A549 (cell line): ENCODE measurements around the gene XRCC4. TPM values are rescaled to one million over a fixed set of nuclear protein-coding genes. Genes with fewer than 3 reads are reported as not detected.
A peak's percentile ranks its signal among the peaks of the same experiment; 100 is the strongest.

ENCODE experiments used
- ATAC-seq, 2 experiments: fragments of 200-7000 bp in 1 of 2; fragments of >200 bp in 1 of 2; cut with Nextera tagmentation in 1 of 2; cut with Tn5 transposase in 1 of 2; 3 replicates each; pipeline versions ENCODE4 v1.8.0 to v1.9.1; 2018 to 2020; ENCODE audit warnings: mild to moderate bottlenecking in 1 of 2, moderate library complexity in 1 of 2
- CTCF ChIA-PET: fragments of 300-600 bp; sonication (Branson Sonifier 250); formaldehyde crosslinking; extraction: SDS; loops from one replicate; lab custom pipeline; 2021; ENCODE audit warnings: antibody characterized with exemption, inconsistent platforms; lab: Yijun Ruan, JAX
- POLR2A ChIA-PET: fragments of 350-600 bp; formaldehyde crosslinking; extraction: SDS; loops from one replicate; lab custom pipeline; 2021; ENCODE audit warnings: antibody characterized with exemption, inconsistent platforms; lab: Yijun Ruan, JAX
- DNase-seq, 2 experiments: peaks; one replicate each; pipeline versions ENCODE4 v3.0.0 to v3.0.0-alpha.2; 2011 to 2016; ENCODE audit warnings: low read depth in 1 of 2, low spot score in 1 of 2
- FAIRE-seq: peaks from 2 replicates; lab custom pipeline; 2011; peaks lifted over from hg19 to GRCh38; lab: Jason Lieb, UNC
- H3K27ac ChIP-seq, 2 experiments: fragments of >200 bp; sonication (Bioruptor Twin); formaldehyde crosslinking; 3 replicates each; pipeline ENCODE4 v1.5.1; 2016 to 2017
- H3K4me1 ChIP-seq: fragments of >200 bp; sonication (Bioruptor Twin); formaldehyde crosslinking; 3 replicates; pipeline ENCODE4 v1.6.1; 2016
- H3K4me2 ChIP-seq: fragments of >200 bp; sonication (Bioruptor Twin); formaldehyde crosslinking; 3 replicates; pipeline ENCODE4 v1.6.1; 2016
- H3K4me3 ChIP-seq: fragments of >200 bp; sonication (Bioruptor Twin); formaldehyde crosslinking; 3 replicates; pipeline ENCODE4 v1.5.1; 2016
- H3K9me3 ChIP-seq: fragments of >200 bp; sonication (Bioruptor Twin); formaldehyde crosslinking; 3 replicates; pipeline ENCODE4 v1.6.1; 2016
- BHLHE40 ChIP-seq: IDR thresholded peaks from 2 replicates; pipeline ENCODE4 v1.6.1; 2012; ENCODE audit warnings: low read depth, low read length, inconsistent platforms
- EHMT2 ChIP-seq: fragments of 200-600 bp; sonication (generic); IDR thresholded peaks from 2 replicates; pipeline ENCODE4 v1.6.1; 2016; ENCODE audit warnings: antibody characterized with exemption, low read depth, mild to moderate bottlenecking, moderate library complexity
- FOSB ChIP-seq: fragments of 250-450 bp; sonication (Bioruptor Pico); IDR thresholded peaks from 2 replicates; pipeline ENCODE4 v1.5.0; 2020; ENCODE audit warnings: mild to moderate bottlenecking, moderate library complexity
- GATA3 ChIP-seq: IDR thresholded peaks from 2 replicates; pipeline ENCODE4 v1.6.1; 2012; ENCODE audit warnings: borderline replicate concordance
- HEYL ChIP-seq: fragments of 250-450 bp; sonication (Bioruptor Pico); IDR thresholded peaks from 2 replicates; pipeline ENCODE4 v1.8.0; 2021; ENCODE audit warnings: mild to moderate bottlenecking, moderate library complexity
- HOXB5 ChIP-seq: fragments of 250-450 bp; sonication (Bioruptor Pico); IDR thresholded peaks from 2 replicates; pipeline ENCODE4 v1.5.0; 2020; ENCODE audit warnings: mild to moderate bottlenecking, moderate library complexity
- MAFK ChIP-seq: fragments of 450-650 bp; IDR thresholded peaks from 2 replicates; pipeline ENCODE4 v1.6.1; 2014; ENCODE audit not compliant: partially characterized antibody
- MAZ ChIP-seq: fragments of 150-350 bp; IDR thresholded peaks from 2 replicates; pipeline ENCODE4 v1.6.1; 2014; ENCODE audit warnings: antibody characterized with exemption, low read depth, low read length, borderline replicate concordance
- ZC3H11A ChIP-seq: fragments of 450-650 bp; IDR thresholded peaks from 2 replicates; pipeline ENCODE4 v1.6.1; 2014; ENCODE audit warnings: antibody characterized with exemption, mild to moderate bottlenecking
- ZFP36 ChIP-seq: fragments of 450-650 bp; IDR thresholded peaks from 2 replicates; pipeline ENCODE4 v1.6.1; 2014; ENCODE audit warnings: borderline replicate concordance; ENCODE audit not compliant: partially characterized antibody
- WGBS: methylation state at CpG from one replicate; pipeline ENCODE4 v1.1.6; 2017; ENCODE audit errors: missing lambda C conversion rate; 5-methylcytosine and 5-hydroxymethylcytosine counted together
- polyA plus RNA-seq, 4 experiments: library from polyadenylated mRNA; depleted of rRNA in 3 of 4; stranded (reverse); fragments of >200 nt; fragmentation: RNase III in 1 of 4; extraction: RNeasy Plus Mini Kit Qiagen cat#74134 plus additional on column Dnase treatment in 1 of 4; gene quantifications; 2 replicates in 3 of 4; 3 replicates in 1 of 4; pipeline ENCODE4 v1.2.3, GENCODE V29; 2011 to 2017
- TF ChIP-seq, protein P1 (sequence below): IDR thresholded peaks from 2 replicates; pipeline ENCODE4 v1.6.1; 2012; ENCODE audit warnings: low read depth, borderline replicate concordance
- TF ChIP-seq, protein P2 (sequence below): fragments of >200 bp; sonication (Bioruptor Twin); formaldehyde crosslinking; IDR thresholded peaks from 3 replicates; pipeline ENCODE4 v1.5.1; 2016
- TF ChIP-seq, protein P3 (sequence below): fragments of 450-650 bp; IDR thresholded peaks from 2 replicates; pipeline ENCODE4 v1.6.1; 2014; ENCODE audit warnings: antibody characterized with exemption
- TF ChIP-seq, protein P4 (sequence below): fragments of >200 bp; sonication (Bioruptor Twin); formaldehyde crosslinking; IDR thresholded peaks from 3 replicates; pipeline ENCODE4 v1.6.1; 2016
- TF ChIP-seq, protein P5 (sequence below): fragments of 200-600 bp; sonication (generic); IDR thresholded peaks from 2 replicates; pipeline ENCODE4 v1.6.1; 2016; ENCODE audit warnings: antibody characterized with exemption, mild to moderate bottlenecking, moderate library complexity

The XRCC4 gene
- polyA plus RNA-seq, 2 of the 4 experiments (the other 2 are of a cell fraction), result 14.3 to 14.8 TPM

- TF ChIP-seq, protein P1, sequence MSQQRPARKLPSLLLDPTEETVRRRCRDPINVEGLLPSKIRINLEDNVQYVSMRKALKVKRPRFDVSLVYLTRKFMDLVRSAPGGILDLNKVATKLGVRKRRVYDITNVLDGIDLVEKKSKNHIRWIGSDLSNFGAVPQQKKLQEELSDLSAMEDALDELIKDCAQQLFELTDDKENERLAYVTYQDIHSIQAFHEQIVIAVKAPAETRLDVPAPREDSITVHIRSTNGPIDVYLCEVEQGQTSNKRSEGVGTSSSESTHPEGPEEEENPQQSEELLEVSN, result no peak
- TF ChIP-seq BHLHE40, result no peak
- no peak for TF ChIP-seq MAZ
- TF ChIP-seq ZFP36, result no peak
- TF ChIP-seq EHMT2, result no peak
- no peak for TF ChIP-seq MAFK
- no peak for TF ChIP-seq HOXB5 (CRISPR knock-in tag)
Measured at GRCh38 chr5:83343299-83343698, 266.0 kb downstream of the XRCC4 start (continued).

- no peak for FAIRE-seq
- Histone ChIP-seq H3K4me3 (no peak overlapping the region), H3K4me2 (no peak overlapping the region), H3K4me1 (no peaks in the 10 kb centered on the region), H3K9me3 (peaks cover 26% of the 10 kb centered on the region)
- CTCF ChIA-PET, result no interaction called here
- TF ChIP-seq, protein P2, sequence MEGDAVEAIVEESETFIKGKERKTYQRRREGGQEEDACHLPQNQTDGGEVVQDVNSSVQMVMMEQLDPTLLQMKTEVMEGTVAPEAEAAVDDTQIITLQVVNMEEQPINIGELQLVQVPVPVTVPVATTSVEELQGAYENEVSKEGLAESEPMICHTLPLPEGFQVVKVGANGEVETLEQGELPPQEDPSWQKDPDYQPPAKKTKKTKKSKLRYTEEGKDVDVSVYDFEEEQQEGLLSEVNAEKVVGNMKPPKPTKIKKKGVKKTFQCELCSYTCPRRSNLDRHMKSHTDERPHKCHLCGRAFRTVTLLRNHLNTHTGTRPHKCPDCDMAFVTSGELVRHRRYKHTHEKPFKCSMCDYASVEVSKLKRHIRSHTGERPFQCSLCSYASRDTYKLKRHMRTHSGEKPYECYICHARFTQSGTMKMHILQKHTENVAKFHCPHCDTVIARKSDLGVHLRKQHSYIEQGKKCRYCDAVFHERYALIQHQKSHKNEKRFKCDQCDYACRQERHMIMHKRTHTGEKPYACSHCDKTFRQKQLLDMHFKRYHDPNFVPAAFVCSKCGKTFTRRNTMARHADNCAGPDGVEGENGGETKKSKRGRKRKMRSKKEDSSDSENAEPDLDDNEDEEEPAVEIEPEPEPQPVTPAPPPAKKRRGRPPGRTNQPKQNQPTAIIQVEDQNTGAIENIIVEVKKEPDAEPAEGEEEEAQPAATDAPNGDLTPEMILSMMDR, result no peak
- TF ChIP-seq, protein P3, sequence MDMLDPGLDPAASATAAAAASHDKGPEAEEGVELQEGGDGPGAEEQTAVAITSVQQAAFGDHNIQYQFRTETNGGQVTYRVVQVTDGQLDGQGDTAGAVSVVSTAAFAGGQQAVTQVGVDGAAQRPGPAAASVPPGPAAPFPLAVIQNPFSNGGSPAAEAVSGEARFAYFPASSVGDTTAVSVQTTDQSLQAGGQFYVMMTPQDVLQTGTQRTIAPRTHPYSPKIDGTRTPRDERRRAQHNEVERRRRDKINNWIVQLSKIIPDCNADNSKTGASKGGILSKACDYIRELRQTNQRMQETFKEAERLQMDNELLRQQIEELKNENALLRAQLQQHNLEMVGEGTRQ, result no peak
- TF ChIP-seq, protein P4, sequence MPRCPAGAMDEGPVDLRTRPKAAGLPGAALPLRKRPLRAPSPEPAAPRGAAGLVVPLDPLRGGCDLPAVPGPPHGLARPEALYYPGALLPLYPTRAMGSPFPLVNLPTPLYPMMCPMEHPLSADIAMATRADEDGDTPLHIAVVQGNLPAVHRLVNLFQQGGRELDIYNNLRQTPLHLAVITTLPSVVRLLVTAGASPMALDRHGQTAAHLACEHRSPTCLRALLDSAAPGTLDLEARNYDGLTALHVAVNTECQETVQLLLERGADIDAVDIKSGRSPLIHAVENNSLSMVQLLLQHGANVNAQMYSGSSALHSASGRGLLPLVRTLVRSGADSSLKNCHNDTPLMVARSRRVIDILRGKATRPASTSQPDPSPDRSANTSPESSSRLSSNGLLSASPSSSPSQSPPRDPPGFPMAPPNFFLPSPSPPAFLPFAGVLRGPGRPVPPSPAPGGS, result no peak
- TF ChIP-seq ZC3H11A (no peak), FOSB (no peak), GATA3 (no peak), ZFP36 (no peak), HEYL (CRISPR knock-in tag) (no peak)
- TF ChIP-seq, protein P5, sequence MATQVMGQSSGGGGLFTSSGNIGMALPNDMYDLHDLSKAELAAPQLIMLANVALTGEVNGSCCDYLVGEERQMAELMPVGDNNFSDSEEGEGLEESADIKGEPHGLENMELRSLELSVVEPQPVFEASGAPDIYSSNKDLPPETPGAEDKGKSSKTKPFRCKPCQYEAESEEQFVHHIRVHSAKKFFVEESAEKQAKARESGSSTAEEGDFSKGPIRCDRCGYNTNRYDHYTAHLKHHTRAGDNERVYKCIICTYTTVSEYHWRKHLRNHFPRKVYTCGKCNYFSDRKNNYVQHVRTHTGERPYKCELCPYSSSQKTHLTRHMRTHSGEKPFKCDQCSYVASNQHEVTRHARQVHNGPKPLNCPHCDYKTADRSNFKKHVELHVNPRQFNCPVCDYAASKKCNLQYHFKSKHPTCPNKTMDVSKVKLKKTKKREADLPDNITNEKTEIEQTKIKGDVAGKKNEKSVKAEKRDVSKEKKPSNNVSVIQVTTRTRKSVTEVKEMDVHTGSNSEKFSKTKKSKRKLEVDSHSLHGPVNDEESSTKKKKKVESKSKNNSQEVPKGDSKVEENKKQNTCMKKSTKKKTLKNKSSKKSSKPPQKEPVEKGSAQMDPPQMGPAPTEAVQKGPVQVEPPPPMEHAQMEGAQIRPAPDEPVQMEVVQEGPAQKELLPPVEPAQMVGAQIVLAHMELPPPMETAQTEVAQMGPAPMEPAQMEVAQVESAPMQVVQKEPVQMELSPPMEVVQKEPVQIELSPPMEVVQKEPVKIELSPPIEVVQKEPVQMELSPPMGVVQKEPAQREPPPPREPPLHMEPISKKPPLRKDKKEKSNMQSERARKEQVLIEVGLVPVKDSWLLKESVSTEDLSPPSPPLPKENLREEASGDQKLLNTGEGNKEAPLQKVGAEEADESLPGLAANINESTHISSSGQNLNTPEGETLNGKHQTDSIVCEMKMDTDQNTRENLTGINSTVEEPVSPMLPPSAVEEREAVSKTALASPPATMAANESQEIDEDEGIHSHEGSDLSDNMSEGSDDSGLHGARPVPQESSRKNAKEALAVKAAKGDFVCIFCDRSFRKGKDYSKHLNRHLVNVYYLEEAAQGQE, result no peak
- TF ChIP-seq, all 56 proteins: peak for 0
- H3K27ac ChIP-seq, result no peak overlapping the region
- ATAC-seq (no peak), DNase-seq (no peak)
- POLR2A ChIA-PET, result no interaction called here
- WGBS, result 85% methylated on average over 6 of the region's 6 CpGs
Measured at GRCh38 chr5:83345423-83345822, 268.1 kb downstream of the XRCC4 start.

GRCh38 chr5:83348281-83348780, 271.0 kb downstream of the XRCC4 start:
- Histone ChIP-seq H3K9me3 (peaks cover 26% of the 10 kb centered on the region), H3K4me3 (no peak overlapping the region), H3K4me1 (no peaks in the 10 kb centered on the region), H3K4me2 (no peak overlapping the region), H3K27ac (no peak overlapping the region)
- DNase-seq (no peak), FAIRE-seq (no peak), ATAC-seq (no peak)
- CTCF ChIA-PET, result no interaction called here
- POLR2A ChIA-PET, result no interaction called here
- TF ChIP-seq ZFP36 (peak; percentile 92), GATA3 (no peak)
- 88% methylated on average over 2 of the region's 2 CpGs for WGBS
